Measurements from ENCODE around the gene MRGPRD.

Gene MRGPRD

GRCh38 chr11:68941324-68942094, 39.3 kb downstream of the MRGPRD start:
- DNase-seq (ENCODE audit: low spot score) = peak; percentile 13
- in situ Hi-C loops (cut with MboI; ENCODE audit: low sequenced_read_pairs, unreplicated experiment) = no loop called here
- TF ChIP-seq CTCF (IDR thresholded peaks at IDR 0.05; ENCODE audit: borderline replicate concordance, control extremely low read depth, extremely low read depth, insufficient read depth, missing control alignments) = no peak

- TF ChIP-seq CTCF (IDR thresholded peaks at IDR 0.05; ENCODE audit: borderline replicate concordance, control extremely low read depth, extremely low read depth, insufficient read depth, missing control alignments) = no peak
- in situ Hi-C loops (cut with MboI; ENCODE audit: low sequenced_read_pairs, unreplicated experiment) = no loop called here
Measured at GRCh38 chr11:68940651-68941323, 40.0 kb downstream of the MRGPRD start.

GRCh38 chr11:68939583-68940555, 40.9 kb downstream of the MRGPRD start:
- TF ChIP-seq CTCF (IDR thresholded peaks at IDR 0.05; ENCODE audit: borderline replicate concordance, control extremely low read depth, extremely low read depth, insufficient read depth, missing control alignments) = no peak
- peak; percentile 26 for DNase-seq (ENCODE audit: low spot score)
- in situ Hi-C loops (cut with MboI; ENCODE audit: low sequenced_read_pairs, unreplicated experiment) = no loop called here

More at GRCh38 chr11:68940651-68941323, 40.0 kb downstream of the MRGPRD start:
- DNase-seq (ENCODE audit: low spot score) = peak; percentile 27

GRCh38 chr11:68938816-68939582, 41.8 kb downstream of the MRGPRD start:
- no peak for TF ChIP-seq CTCF (IDR thresholded peaks at IDR 0.05; ENCODE audit: borderline replicate concordance, control extremely low read depth, extremely low read depth, insufficient read depth, missing control alignments)
- in situ Hi-C loops (cut with MboI; ENCODE audit: low sequenced_read_pairs, unreplicated experiment) = no loop called here
- DNase-seq (ENCODE audit: low spot score) = peak; percentile 25

GRCh38 chr11:68938088-68938487, 42.7 kb downstream of the MRGPRD start:
- no peak for DNase-seq (ENCODE audit: low spot score)
- no peak for TF ChIP-seq CTCF (IDR thresholded peaks at IDR 0.05; ENCODE audit: borderline replicate concordance, control extremely low read depth, extremely low read depth, insufficient read depth, missing control alignments)
- in situ Hi-C loops (cut with MboI; ENCODE audit: low sequenced_read_pairs, unreplicated experiment) = no loop called here

All from GM13976 (cell line).